HG03095 (cell line): ENCODE measurements around the gene MEG3.

ENCODE experiments used
- ATAC-seq: cut with Tn5 transposase; IDR thresholded peaks from one replicate; pipeline ENCODE4 v1.9.1; 2021; ENCODE audit warnings: moderate library complexity; ENCODE audit not compliant: unreplicated experiment

Gene MEG3

DNA sequence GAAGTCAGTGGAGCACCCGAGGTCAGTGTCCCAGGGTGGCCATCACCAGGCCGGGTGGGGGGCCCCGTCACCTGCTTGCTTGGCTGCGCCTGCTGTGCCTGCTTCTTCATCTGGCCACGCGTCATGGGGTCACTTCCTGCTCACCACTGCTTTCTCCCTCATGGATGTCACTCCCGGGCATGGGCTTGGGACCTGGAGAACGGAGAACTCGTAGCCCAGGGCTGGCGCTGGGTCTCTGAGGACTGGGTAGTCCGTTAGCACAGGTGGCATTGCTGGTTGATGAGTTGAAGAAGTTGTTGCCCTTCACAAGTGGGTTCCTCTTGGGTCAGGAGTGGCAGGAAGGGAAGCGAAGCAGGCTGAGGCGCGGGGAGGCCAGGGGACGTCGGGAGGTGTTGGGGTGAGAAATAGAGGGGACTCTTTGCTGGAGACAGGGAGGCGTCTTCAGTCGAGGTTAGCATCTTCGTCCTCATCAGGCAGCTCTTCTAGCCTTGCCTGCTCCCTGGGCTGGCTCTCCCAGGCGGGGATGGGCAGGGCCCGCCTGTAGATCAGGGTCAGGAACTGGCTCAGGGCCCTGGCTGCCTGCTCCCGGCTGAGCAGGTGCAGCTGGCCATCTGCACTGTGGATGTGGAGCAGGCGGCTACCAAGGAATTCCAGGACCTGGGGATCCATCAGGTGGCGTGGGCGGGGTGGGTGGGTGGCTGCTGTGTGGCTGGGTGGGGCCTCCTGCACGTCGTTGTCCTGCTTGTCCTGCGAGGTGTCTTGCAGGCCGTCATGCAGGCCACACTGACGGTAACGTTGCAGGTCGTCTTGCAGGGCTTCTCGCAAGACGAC, 54.6 kb downstream of the MEG3 start:
- no peak for ATAC-seq

DNA sequence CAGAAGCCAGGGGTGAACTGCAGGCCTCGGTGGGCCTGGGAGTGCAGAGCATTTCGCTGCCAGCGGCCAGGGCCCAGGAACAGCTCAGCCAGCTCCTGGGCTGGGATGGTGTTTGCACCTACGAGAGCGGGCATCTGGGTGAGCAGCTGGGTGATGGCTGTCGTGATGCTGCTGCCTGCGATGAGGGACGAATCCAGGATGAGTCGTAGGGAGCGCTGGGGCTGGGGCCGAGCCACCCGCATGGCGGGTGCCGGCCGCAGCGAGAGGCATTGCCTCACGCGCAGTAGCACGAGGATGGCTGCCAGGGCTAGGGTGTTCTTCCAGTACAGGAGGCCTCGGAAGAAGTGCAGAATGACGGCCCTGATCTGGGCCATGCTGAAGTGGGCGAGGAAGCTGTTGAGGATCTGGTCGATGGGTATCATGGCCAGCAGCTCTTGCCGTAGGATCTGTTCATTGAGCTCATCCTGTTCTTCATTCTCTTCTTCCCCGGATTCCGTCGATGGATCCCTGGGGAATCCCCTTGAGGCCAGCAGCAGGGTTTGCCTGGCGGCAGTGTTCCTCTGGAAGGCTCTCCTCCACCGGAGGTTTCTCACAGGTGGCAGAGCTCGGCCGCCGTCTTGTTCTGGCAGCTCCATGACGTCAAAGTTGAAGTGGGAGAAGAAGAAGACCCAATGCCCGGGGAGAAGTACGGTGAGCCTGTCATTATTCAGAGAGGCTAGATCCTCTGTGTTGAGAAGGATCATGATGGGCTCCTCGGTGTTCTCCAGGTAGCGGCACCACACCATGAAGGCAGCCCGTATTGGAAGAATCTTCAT, 55.5 kb downstream of the MEG3 start:
- ATAC-seq: no peak

DNA sequence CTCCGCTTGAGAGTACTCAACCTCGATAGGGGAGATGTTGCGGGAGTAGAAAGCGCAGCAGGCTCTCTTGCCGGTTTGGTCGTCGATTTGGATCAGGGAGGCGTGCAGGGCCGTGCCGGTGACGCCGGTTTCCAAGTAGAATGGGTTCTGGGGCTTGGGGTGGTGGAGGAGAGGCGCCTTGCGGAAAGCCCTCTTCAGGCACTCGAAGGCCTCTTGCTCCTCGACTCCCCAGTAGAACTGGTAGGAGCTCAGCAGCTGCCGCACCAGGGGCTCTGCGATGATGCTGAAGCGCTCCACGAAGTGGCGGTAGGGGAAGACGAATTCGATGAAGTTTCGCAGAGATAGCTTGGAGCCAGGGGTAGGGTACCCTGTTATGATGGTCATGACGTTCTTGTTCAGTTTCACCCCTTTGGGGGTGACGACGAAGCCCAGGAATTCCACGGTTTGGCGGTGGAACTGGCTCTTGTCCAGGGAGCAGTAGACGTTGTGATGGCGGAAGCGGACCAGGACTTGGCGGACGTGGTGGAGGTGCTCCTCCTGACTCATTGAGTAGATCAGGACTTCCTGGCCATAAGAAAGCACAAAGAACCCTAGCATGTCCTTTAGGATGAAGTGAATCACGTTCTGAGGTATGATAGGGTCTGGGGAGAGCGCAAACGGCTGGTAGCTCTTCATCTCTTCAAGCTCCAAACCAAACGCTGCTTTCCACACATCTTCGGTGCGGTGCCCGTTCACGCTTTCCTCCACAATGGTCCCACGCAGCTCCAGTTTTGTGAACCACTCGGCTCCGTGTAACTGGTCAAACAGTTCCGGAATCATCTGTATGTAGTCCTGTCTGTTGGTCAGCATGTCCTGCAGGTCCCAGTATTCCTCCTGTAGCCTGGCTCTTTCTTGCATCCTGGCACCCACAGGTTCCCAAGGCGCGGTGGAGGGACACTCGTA, 56.4 kb downstream of the MEG3 start:
- no peak for ATAC-seq

DNA sequence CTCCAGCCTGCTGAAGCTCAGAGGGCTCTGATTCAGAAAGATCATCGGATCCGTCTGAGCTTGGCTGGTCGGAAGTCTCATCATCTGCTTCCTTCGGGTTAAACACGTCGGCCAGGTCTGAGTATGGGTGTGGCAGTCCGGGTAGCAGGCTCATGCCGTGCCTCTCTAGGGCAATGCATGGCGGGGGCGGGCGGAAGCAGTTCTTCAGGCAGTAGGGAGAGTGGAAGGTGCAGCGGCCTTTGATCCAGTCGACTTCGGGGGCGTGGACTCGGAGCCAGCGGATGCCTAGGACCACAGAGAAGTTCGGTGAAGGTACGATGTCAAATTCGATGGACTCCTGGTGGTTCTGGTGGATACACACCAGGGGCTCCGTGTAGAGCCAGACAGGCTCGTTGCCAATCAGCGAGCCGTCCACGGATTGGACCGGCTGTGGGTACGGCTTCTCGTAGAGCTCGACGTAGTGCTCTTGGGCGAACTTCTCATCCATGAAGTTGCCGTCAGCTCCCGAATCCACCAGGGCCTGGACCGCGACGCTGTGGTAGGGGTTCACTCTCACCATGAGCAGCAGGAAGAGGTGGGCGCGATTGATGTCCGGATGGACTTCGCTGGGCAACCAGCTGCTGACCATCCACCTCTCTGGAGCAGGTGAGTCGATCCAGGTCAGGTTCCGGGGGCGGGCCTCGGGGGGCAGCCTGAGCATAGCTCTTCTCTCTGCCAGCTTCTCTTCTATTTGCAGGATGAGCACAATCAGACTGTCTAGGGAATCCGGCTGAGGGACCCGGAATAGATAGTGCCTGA, 57.3 kb downstream of the MEG3 start:
- no peak for ATAC-seq

DNA sequence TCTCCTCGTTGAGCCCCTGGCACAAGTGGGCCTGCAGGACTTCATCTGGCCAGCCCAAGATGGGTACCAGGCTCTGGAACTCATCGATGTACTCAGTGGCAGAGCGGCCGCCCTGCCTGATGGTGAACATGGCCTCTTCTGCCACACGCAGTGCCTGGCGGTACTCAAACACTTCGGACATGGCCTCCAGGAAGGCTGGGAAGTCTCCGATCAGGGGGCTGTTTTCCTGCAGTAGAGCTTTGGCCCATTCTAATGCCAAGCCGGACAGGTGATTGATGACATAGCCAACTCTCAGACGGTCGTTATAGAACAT, 57.8 kb downstream of the MEG3 start:
- ATAC-seq: no peak

DNA sequence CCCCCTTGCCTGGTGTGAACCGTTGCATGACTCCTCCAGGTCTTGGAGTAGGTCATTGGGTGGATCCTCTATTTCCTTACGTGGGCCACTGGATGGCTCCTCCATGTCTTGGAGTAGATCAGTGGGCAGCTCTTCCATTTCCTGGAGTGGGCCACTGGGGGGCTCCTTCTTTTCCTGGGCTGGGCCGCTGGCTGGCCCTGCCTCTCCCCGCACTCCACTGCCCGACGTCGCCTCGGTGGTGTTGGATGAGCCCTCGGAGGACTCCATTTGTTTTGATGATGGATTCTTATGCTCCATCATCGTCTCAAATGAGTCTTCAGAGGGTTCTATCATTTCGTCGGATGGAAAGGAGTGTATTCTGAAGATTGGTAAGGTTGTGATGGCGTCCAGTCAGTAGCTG, 58.5 kb downstream of the MEG3 start:
- ATAC-seq: no peak

DNA sequence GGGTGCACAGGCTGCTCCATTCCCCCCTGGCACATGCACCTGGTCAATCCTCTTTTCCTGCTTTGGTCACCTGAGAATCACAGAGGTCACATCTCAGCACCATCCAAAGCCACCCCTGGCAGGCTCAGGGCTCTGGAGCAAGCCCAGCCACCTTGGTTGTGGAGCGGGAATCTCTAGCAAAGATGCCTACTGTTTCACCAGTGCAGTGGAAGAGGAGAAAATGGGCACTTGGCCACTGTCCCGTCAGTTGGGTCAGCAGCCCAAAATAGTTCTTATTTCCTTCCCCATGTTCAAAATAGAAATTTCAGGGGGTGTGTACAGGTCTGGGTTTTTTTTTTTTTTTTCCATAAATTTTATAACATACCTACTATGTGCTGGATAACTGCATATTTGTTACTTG, 59.3 kb downstream of the MEG3 start:
- ATAC-seq: no peak

DNA sequence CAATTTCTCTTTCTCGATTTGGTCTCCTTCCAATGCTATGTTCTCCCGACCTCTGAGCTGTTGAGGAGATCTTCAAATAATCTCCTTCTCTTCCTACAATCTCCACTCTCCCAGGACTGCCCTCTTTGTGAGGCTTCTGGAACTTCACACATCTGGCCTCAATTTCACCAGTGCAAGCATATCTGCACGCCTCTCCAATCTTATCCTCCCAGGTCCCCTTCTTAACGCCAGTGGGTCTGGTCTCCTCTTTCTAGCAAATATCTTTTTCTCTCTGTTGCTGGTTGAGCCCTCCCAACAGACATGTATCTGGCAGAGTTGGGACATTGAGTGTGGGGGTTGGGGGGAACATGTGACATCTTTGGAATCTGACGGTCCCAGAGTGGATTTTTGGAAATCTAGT, 59.7 kb downstream of the MEG3 start:
- no peak for ATAC-seq

DNA sequence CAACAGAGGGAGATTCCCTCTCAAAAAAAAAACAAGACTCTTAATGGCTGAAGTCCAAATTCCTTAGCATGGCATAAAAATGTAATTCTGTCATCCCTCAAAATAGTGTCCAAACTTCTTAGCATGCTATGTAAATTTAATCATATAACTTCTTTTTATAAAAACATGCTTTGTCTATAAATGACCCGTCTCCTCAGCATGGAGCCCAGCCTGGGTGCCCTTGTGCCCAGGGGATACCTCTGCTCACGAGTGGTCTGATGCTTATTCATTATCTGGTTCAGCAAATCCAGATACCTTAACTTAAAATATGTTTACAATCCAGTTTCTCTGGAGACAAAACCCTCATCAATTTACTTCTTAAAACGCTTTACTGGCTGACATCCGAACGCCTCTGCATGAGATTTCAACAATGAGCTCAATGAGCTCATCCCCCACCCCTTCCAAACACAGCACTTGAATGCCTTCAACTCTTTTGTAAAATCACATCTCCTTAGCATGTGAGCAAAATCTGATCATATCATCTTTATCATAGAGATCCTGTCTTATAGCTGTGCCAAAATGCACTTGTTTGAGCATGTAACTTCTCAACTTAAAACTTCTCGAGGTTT, 61.9 kb downstream of the MEG3 start:
- no peak for ATAC-seq

DNA sequence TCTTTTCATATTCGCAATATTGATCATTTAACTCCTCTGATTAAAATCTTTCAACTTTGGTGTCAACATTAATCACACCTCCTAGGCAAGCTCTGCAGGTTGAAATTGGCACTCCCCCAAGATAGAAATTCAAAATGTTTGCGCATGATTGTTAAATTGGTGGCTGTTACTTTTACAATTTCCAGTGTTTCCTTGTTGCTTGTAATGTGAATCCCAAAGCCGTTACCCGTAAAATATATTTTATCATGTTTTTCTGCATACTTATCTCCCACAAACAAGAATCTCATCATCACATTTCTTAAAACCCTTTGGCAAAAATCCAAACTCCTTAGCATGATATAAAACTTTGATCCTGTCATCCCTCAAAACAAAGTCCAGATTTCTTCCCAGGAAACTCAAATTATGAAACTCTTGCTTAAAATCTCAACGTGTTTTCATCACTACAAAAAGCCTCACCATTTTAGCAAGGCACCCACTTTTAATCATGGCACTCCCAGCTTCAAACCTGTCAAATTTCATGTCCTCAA, 62.9 kb downstream of the MEG3 start:
- ATAC-seq: no peak

DNA sequence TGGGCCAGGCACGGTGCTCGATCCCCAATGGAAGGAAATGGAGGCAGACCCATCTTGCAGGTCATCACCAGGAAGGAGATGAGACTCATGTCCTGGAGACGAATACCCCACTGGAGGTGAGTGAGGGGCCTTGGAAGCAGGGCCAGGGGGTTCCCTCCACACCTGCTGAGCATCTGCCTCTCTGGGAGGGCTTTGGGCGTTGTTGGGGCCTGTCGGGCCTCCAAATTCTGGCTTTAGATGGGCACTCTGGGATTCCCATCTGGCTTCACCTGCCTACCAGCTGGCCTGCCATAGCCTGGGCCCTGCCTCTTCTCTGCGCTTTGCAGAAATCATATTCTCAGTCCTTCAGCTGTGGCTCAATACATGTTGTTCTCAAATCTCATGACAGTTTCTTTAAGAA, 63.7 kb downstream of the MEG3 start:
- no peak for ATAC-seq

DNA sequence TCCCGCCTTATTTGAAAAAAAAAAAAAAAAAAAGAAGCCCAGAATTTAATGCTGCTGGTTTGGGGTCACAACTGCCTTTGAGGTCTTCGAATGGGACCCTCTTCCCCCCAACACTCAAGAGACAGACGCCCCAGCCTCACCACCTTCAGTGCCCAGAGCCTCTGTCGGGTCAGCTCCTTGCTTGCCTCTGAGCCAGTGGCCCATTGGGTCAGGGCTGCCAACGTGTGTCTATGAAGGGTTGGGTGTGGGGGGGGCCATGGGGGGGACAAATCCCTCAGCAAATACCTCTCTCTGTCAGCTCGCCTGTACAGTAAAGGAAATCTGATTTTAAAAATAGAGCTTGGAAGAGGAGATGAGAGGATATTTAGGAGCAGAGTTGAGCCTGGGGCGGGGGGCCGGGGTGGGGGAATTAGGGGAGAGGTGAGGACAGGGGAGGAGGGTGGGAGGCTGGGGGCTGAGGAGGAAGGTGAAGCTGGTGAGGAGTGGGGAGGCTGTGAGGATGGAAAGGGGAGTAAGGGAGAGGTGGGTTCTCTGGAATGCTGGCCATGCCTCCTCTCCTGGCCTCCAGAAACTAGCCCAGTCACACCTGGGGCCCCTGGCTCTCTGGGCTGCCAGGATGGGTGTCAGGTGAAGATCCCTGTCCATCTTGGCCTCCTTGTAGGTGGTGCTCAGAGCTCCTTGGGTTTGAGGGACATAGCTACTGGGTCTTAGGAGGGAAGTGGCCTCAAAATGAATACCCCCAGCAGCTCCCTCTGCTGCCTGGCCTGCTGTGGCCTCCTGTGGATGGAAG, 64.3 kb downstream of the MEG3 start:
- no peak for ATAC-seq

DNA sequence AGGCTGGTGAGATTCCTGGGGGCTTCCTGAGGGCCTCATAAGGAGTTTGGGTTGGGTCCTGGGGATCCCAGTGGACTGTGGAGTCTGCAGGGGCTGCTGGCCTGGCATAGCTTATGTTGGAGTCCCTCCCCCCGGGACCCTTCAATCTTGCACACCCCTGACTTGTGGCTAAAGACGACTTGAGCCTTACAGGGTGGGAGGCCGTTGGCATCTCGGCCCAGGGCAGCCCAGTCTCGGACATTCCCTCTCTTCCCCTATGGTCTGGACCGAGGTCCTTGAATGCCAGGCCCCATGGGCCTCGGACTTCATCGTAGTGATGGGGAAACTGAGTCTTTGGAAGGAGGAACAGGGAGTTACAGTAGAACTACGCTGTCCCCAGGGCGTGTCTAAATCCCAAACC, 65.1 kb downstream of the MEG3 start:
- no peak for ATAC-seq

DNA sequence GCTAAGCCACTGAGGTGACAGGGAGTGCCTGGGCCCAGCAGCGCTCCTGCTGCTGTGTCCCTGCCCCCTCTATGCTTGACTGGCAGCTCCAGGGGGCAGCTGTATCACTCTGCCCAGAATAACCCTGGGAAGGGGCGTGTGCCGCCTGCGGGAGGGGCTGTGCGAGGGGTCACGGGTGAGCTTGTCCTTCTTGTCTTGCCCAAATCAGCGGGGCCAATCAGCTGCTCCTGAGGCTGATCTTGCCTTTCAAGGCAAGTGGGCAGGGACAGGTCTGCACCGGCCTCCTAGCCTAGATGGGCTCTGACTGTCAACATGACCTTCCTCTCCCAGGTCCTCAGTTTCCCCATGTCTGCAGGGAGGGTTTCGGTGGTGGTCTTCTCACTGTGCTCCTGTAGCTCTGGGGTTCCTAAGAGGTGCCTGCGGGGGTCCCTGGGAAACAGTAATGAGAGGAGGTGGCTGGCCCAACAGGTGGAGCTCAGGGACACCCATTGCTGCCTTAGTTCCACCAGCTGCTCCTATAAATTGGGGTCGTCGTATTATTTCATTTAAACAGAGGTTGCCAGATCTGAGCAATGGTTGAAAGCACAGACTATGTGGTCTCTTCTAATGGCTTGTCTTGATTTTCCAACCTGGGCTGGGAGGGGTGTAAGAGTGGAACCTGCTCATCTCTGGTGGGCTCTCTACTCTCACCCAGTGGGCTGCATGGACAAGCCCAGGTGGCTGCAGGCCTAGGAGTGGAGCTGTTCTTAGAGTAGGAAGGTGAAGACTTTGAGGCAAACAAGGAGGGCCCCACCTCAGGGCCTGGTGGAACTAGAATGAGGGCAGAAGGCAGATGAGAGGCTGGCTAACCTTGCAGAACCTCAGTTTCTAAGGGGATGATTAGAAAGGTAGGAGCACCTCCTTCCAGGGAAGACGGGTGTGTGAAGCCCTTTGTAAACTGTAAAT, 65.9 kb downstream of the MEG3 start:
- no peak for ATAC-seq

DNA sequence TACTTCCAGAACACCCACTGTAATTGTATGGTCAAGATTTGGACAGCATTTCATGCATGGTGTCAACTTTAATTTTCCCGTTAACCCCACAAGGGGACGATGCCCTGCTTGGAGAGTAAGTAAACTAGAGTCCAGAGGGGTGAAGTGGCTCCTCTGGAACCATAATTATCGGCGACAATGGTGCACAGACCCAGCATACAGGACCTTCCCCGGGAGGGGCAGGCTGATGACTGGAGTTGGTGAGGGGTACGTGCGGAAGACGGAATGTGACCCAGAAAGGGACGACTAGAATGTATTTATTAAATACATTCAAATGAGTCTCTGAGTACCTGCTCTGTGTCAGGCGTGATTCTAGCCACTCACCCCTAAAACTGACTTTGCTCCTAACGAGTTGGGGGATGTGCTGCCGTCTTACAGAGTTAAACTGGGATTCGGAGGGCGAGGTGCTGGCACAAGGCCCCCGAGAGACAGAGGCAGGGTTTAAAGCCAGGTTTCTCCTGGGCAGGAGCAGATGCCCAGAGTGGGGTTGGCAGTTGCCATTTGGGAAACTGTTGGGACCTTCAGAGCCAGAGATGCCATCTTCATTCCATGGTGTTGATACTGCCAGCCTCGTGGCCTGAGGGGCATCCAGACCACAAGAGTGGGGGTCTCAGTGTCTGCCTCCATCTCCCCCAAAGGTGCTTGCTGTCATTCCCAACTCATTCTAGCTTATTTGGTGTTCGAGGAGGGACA, 66.7 kb downstream of the MEG3 start:
- ATAC-seq: no peak

DNA sequence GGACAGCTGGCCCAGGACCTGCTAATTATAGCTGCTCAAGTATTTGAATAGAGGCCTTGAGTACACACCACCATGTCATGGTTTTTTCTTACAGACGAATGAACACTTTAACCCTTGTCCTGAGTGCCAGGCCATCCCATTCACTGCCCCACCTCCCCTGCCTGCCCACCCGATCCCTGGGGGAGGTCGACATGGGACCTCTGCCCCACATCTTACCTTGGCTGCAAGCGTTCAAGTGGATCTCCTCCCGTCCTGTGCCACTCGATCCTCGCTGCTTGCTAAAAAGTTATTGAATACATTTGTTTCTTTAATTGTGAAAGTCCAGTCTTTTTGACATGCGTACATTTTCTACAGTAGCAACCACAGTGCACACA, 67.3 kb downstream of the MEG3 start:
- no peak for ATAC-seq

DNA sequence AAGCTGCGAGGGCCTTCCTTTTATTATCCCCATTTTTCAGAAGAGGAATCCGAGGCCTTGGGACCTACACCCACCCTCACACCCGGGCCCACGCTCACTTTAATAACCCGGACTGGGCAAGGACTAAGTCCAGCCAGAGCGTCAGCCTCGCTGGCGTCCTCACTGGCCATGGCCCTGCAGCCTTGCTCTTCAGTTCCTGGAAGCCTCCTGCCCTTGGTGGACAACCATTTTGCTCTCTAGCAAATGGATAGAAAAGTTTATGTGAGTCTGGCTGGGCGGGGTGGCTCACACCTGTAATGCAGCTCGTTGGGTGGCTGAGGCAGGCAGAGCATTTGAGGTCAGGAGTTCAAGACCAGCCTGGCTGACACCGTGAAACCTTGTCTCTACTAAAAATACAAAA, 67.8 kb downstream of the MEG3 start:
- no peak for ATAC-seq
